H1 (cell line): ENCODE measurements around the gene KRT81. TPM values are rescaled to one million over a fixed set of nuclear protein-coding genes. Genes with fewer than 3 reads are reported as not detected.

ENCODE experiments used
- CTCF ChIA-PET: fragments of 300-600 bp; sonication (Branson Sonifier 250); formaldehyde crosslinking; loops from one replicate; lab custom pipeline; 2021; ENCODE audit not compliant: partially characterized antibody; lab: Charles Lee
- POLR2A ChIA-PET: fragments of 300-600 bp; sonication (Branson Sonifier 250); formaldehyde crosslinking; loops from one replicate; lab custom pipeline; 2021; ENCODE audit warnings: inconsistent platforms; ENCODE audit not compliant: partially characterized antibody; lab: Charles Lee
- DNase-seq, 2 experiments: peaks; one replicate each; pipeline versions ENCODE4 v3.0.0 to v3.0.0-alpha.2; 2010 to 2022; ENCODE audit warnings: low spot score in 2 of 2, low read depth in 1 of 2, mixed read lengths in 1 of 2
- FAIRE-seq: peaks from 2 replicates; lab custom pipeline; 2011; peaks lifted over from hg19 to GRCh38; lab: Jason Lieb, UNC
- H2AFZ ChIP-seq: 2 replicates; pipeline ENCODE4 v1.8.1; 2012; ENCODE audit warnings: low read length, inconsistent platforms
- H2AK5ac ChIP-seq: 2 replicates; pipeline ENCODE4 v1.6.1; 2013; ENCODE audit warnings: low read depth, low read length
- H2BK120ac ChIP-seq: replicated peaks from 2 replicates; pipeline ENCODE3; 2013; ENCODE audit warnings: low read depth, low read length, inconsistent platforms
- H2BK12ac ChIP-seq: 2 replicates; pipeline ENCODE4 v1.6.1; 2013; ENCODE audit warnings: low read depth, low read length
- H2BK15ac ChIP-seq: 2 replicates; pipeline ENCODE4 v1.6.1; 2013; ENCODE audit warnings: low read length
- H2BK20ac ChIP-seq: 2 replicates; pipeline ENCODE4 v1.6.1; 2013; ENCODE audit warnings: low read length
- H2BK5ac ChIP-seq: 2 replicates; pipeline ENCODE4 v1.6.1; 2013; ENCODE audit warnings: low read depth, low read length
- H3K14ac ChIP-seq: 2 replicates; pipeline ENCODE4 v1.6.1; 2013; ENCODE audit warnings: inconsistent platforms; ENCODE audit not compliant: insufficient read length
- H3K18ac ChIP-seq: 2 replicates; pipeline ENCODE4 v1.6.1; 2013; ENCODE audit warnings: low read length; ENCODE audit errors: extremely low read depth
- H3K23ac ChIP-seq: 2 replicates; pipeline ENCODE4 v1.6.1; 2013; ENCODE audit warnings: inconsistent platforms; ENCODE audit not compliant: insufficient read length
- H3K23me2 ChIP-seq: 2 replicates; pipeline ENCODE4 v1.6.1; 2013; ENCODE audit warnings: low read depth, low read length
- H3K27ac ChIP-seq: 2 replicates; pipeline ENCODE4 v1.6.1; 2011; ENCODE audit warnings: low read depth, low read length, inconsistent platforms
- H3K27me3 ChIP-seq, 4 experiments: replicated peaks in 1 of 4; 1 replicate in 1 of 4; 2 replicates in 3 of 4; pipeline versions ENCODE4 v1.6.1 to v1.8.1; 2011 to 2013; ENCODE audit warnings: low read length in 3 of 4, mild to moderate bottlenecking in 3 of 4, inconsistent platforms in 2 of 4, mixed read lengths in 2 of 4, moderate library complexity in 1 of 4; ENCODE audit not compliant: control insufficient read depth in 3 of 4, insufficient read depth in 3 of 4; ENCODE audit errors: extremely low read depth in 1 of 4
- H3K36me3 ChIP-seq, 4 experiments: 2 replicates each; pipeline versions ENCODE4 v1.6.1 to v1.8.1; 2011 to 2013; ENCODE audit warnings: mild to moderate bottlenecking in 4 of 4, low read length in 3 of 4, moderate library complexity in 2 of 4, control low read depth in 1 of 4, inconsistent platforms in 1 of 4; ENCODE audit not compliant: insufficient read depth in 4 of 4, control insufficient read depth in 2 of 4
- H3K4ac ChIP-seq: replicated peaks from 2 replicates; pipeline ENCODE3; 2013; ENCODE audit warnings: low read length, low read depth, mixed read lengths, inconsistent platforms; ENCODE audit not compliant: insufficient read length
- H3K4me1 ChIP-seq, 4 experiments: replicated peaks in 1 of 4; 1 replicate in 1 of 4; 2 replicates in 3 of 4; pipeline versions ENCODE4 v1.6.1 to v1.8.1; 2011 to 2013; ENCODE audit warnings: low read length in 3 of 4, inconsistent platforms in 2 of 4, mixed read lengths in 1 of 4; ENCODE audit not compliant: insufficient read depth in 4 of 4, control insufficient read depth in 3 of 4
- H3K4me2 ChIP-seq, 2 experiments: 2 replicates each; pipeline versions ENCODE4 v1.6.1 to v1.8.1; 2011 to 2013; ENCODE audit warnings: low read depth in 2 of 2, low read length in 2 of 2, control low read depth in 1 of 2, inconsistent platforms in 1 of 2, mild to moderate bottlenecking in 1 of 2; ENCODE audit not compliant: insufficient read depth in 1 of 2
- H3K4me3 ChIP-seq, 4 experiments: fragments of 200-600, 300-600 bp in 1 of 4; sonication (generic), shearing (Covaris generic), sonication (Bioruptor Twin) in 1 of 4; 2 replicates each; pipeline versions ENCODE4 v1.5.1 to v1.8.1; 2011 to 2016; ENCODE audit warnings: low read length in 4 of 4, low read depth in 3 of 4, control low read depth in 2 of 4, inconsistent platforms in 2 of 4, mild to moderate bottlenecking in 2 of 4, mixed read lengths in 1 of 4, moderate library complexity in 1 of 4; ENCODE audit not compliant: insufficient read depth in 2 of 4; ENCODE audit errors: extremely low read depth in 1 of 4
- H3K56ac ChIP-seq: replicated peaks from 2 replicates; pipeline ENCODE3; 2013; ENCODE audit warnings: low read depth, mild to moderate bottlenecking, mixed read lengths, low read length, inconsistent platforms; ENCODE audit not compliant: insufficient read length
- H3K79me1 ChIP-seq: 2 replicates; pipeline ENCODE4 v1.6.1; 2013; ENCODE audit warnings: low read depth, low read length, control low read depth
- H3K79me2 ChIP-seq, 2 experiments: 2 replicates each; pipeline versions ENCODE4 v1.6.1 to v1.8.1; 2012 to 2013; ENCODE audit warnings: low read length in 2 of 2, mild to moderate bottlenecking in 2 of 2, inconsistent platforms in 1 of 2; ENCODE audit not compliant: insufficient read depth in 2 of 2, control insufficient read depth in 1 of 2
- H3K9ac ChIP-seq, 4 experiments: replicated peaks in 1 of 4; 1 replicate in 1 of 4; 2 replicates in 3 of 4; pipeline versions ENCODE4 v1.6.1 to v1.8.1; 2011 to 2013; ENCODE audit warnings: low read depth in 3 of 4, low read length in 3 of 4, control low read depth in 2 of 4, mild to moderate bottlenecking in 2 of 4, moderate library complexity in 2 of 4, inconsistent platforms in 1 of 4; ENCODE audit errors: extremely low read depth in 1 of 4
- H3K9me3 ChIP-seq, 2 experiments: 2 replicates each; pipeline versions ENCODE4 v1.6.1 to v1.8.1; 2012 to 2013; ENCODE audit warnings: mild to moderate bottlenecking in 2 of 2, moderate library complexity in 2 of 2, control low read depth in 1 of 2, inconsistent platforms in 1 of 2, low read depth in 1 of 2, low read length in 1 of 2, mixed read lengths in 1 of 2; ENCODE audit not compliant: insufficient read depth in 2 of 2
- H4K20me1 ChIP-seq, 2 experiments: replicated peaks in 1 of 2; 2 replicates each; pipeline versions ENCODE3 to v1.8.1; 2011 to 2013; ENCODE audit warnings: inconsistent platforms in 2 of 2, low read length in 2 of 2, mild to moderate bottlenecking in 1 of 2; ENCODE audit not compliant: insufficient read depth in 2 of 2, control insufficient read depth in 1 of 2
- H4K5ac ChIP-seq: 2 replicates; pipeline ENCODE4 v1.6.1; 2013; ENCODE audit warnings: low read length, low read depth, mixed read lengths, inconsistent platforms; ENCODE audit not compliant: insufficient read length
- H4K8ac ChIP-seq: 2 replicates; pipeline ENCODE4 v1.8.0; 2013; ENCODE audit warnings: mild to moderate bottlenecking, moderate library complexity, low read length, inconsistent platforms; ENCODE audit not compliant: insufficient read depth; ENCODE audit errors: extremely low read depth
- H4K91ac ChIP-seq: replicated peaks from 2 replicates; pipeline ENCODE3; 2013; ENCODE audit warnings: low read length, mixed read lengths, inconsistent platforms; ENCODE audit not compliant: insufficient read length
- ATF3 ChIP-seq: IDR thresholded peaks from 2 replicates; pipeline ENCODE4 v1.6.1; 2011; ENCODE audit warnings: low read depth, mild to moderate bottlenecking, low read length; ENCODE audit not compliant: insufficient read depth
- CBX5 ChIP-seq: fragments of 300-800, 300-1000 bp; sonication (generic); IDR thresholded peaks from 2 replicates; pipeline ENCODE4 v1.7.1; 2016; ENCODE audit warnings: antibody characterized with exemption, low read length, low read depth
- CHD1 ChIP-seq: IDR thresholded peaks from 2 replicates; pipeline ENCODE4 v1.6.1; 2012; ENCODE audit warnings: low read depth, low read length, improper control_type of control experiment
- EZH2 ChIP-seq: fragments of 200-600 bp; sonication (generic); IDR thresholded peaks from 2 replicates; pipeline ENCODE4 v1.7.1; 2012; ENCODE audit warnings: low read depth, mild to moderate bottlenecking, moderate library complexity, low read length, inconsistent platforms; ENCODE audit not compliant: severe bottlenecking
- FOSL1 ChIP-seq: IDR thresholded peaks from 2 replicates; pipeline ENCODE4 v1.6.1; 2011; ENCODE audit warnings: mild to moderate bottlenecking, low read depth, low read length, moderate library complexity; ENCODE audit not compliant: insufficient read depth
- PHF8 ChIP-seq: fragments of 200-600 bp; sonication (generic); conservative IDR thresholded peaks from 2 replicates; pipeline ENCODE4 v1.7.1; 2012; ENCODE audit warnings: low read depth, mild to moderate bottlenecking, inconsistent platforms, low read length, moderate library complexity
- RAD21 ChIP-seq, 2 experiments: IDR thresholded peaks in 1 of 2; conservative IDR thresholded peaks in 1 of 2; 2 replicates each; pipeline ENCODE4 v1.6.1; 2011; ENCODE audit warnings: low read depth in 2 of 2, low read length in 2 of 2, improper control_type of control experiment in 1 of 2, inconsistent platforms in 1 of 2, mild to moderate bottlenecking in 1 of 2, moderate library complexity in 1 of 2
- RFX5 ChIP-seq: IDR thresholded peaks from 2 replicates; pipeline ENCODE4 v1.6.1; 2011; ENCODE audit warnings: low read depth, low read length, improper control_type of control experiment, borderline replicate concordance
- SAP30 ChIP-seq: fragments of 300-600 bp; sonication (generic); IDR thresholded peaks from 2 replicates; pipeline ENCODE4 v1.7.1; 2012; ENCODE audit warnings: low read length, moderate library complexity, mild to moderate bottlenecking, inconsistent platforms; ENCODE audit not compliant: insufficient read depth, insufficient replicate concordance
- SP2 ChIP-seq: IDR thresholded peaks from 2 replicates; pipeline ENCODE4 v1.6.1; 2012; ENCODE audit warnings: mild to moderate bottlenecking, low read length, inconsistent platforms
- TAF7 ChIP-seq: optimal IDR thresholded peaks from 2 replicates; pipeline ENCODE3; 2011; ENCODE audit warnings: low read depth, mild to moderate bottlenecking, inconsistent platforms, low read length, moderate library complexity, borderline replicate concordance
- WGBS, 2 experiments: shearing (Covaris generic) in 1 of 2; methylation state at CpG; one replicate each; pipeline versions ENCODE4 v1.1.6 to v1.1.7; 2013 to 2015; ENCODE audit warnings: low lambda C conversion rate in 2 of 2, mixed read lengths in 2 of 2, inconsistent platforms in 1 of 2, low coverage in 1 of 2, missing lambda C conversion rate in 1 of 2; ENCODE audit not compliant: insufficient replicate concordance in 2 of 2, insufficient coverage in 1 of 2, insufficient read length in 1 of 2; ENCODE audit errors: extremely low coverage in 1 of 2, missing lambda C conversion rate in 1 of 2; 5-methylcytosine and 5-hydroxymethylcytosine counted together
- polyA plus RNA-seq, 7 experiments: library from polyadenylated mRNA; depleted of rRNA in 3 of 7; stranded (reverse) in 5 of 7; unstranded in 2 of 7; fragments of >200 nt in 5 of 7; fragments of 200-250 nt in 2 of 7; gene quantifications; 1 replicate in 5 of 7; 2 replicates in 1 of 7; 4 replicates in 1 of 7; pipeline versions ENCODE4 v1.2.1 to v1.2.3, GENCODE V29; 2011 to 2013; ENCODE audit warnings: missing spikeins in 2 of 7, mixed read lengths in 2 of 7
- total RNA-seq: library from RNA; stranded (reverse); fragmentation: NEBNext Ultra II Directional; extraction: Animal tissue kit (Norgen Biotek cat#: 25700); gene quantifications from 2 replicates; pipeline ENCODE4 v1.2.1, GENCODE V29; 2021

KRT81 gene
- total and polyA plus RNA-seq, 2 of the 8 experiments (the other 6 are each of a cell fraction or from before 2014, with no cell fraction given) = not detected

GRCh38 chr12:52308806-52309425, 17.6 kb upstream of the KRT81 start:
- H3K36me3 ChIP-seq = no peaks in the 10 kb centered on the region
- H3K27ac ChIP-seq = no peak overlapping the region
- no peak overlapping the region for H4K91ac ChIP-seq
- peak overlapping the region; percentile 14; the same call in 1 of the 2 replicates for H2BK12ac ChIP-seq
- H3K4me1 ChIP-seq = peaks cover 0 to 4% (median 0%) of the 10 kb centered on the region in 4 experiments; a peak in 1 of 7 replicates
- no peak overlapping the region for H2AK5ac ChIP-seq
- peak overlapping the region; percentile 39 to 67 (median 61) for H3K4me3 ChIP-seq
- DNase-seq = no peak
- no peak overlapping the region for H3K14ac ChIP-seq
- no peak overlapping the region for H2BK20ac ChIP-seq
- no peaks in the 10 kb centered on the region for H3K9me3 ChIP-seq
- H3K56ac ChIP-seq = peak overlapping the region; percentile 12
- H3K4me2 ChIP-seq = peak overlapping the region; percentile 68 to 97
- H3K27me3 ChIP-seq = peaks cover 21 to 47% (median 36%) of the 10 kb centered on the region in 4 experiments
- H3K4ac ChIP-seq = no peak overlapping the region
- no peak overlapping the region for H2BK120ac ChIP-seq
- no peak for FAIRE-seq
- no peaks in the 10 kb centered on the region for H4K20me1 ChIP-seq
- no peak overlapping the region for H2BK5ac ChIP-seq
- POLR2A ChIA-PET = interaction anchor here (0.8 to 1.3 kb wide), 3 partner anchors 13 to 87 kb away, joined by 3 read pairs; partner anchors contain the start of gene KRT83
- no peaks in the 10 kb centered on the region for H3K79me2 ChIP-seq
- H4K8ac ChIP-seq = no peak overlapping the region
- no peak overlapping the region for H2BK15ac ChIP-seq
- no peak overlapping the region for H4K5ac ChIP-seq
- peak overlapping the region; percentile 89 for H2AFZ ChIP-seq
- no peak overlapping the region for H3K23ac ChIP-seq
- 54% methylated on average over 14 of the region's 15 CpGs; no CpG with 5 or more reads in 1 of the 2 experiments for WGBS, 2 experiments
- CTCF ChIA-PET = interaction anchor here (0.8 to 13.1 kb wide), 24 partner anchors 15 to 165 kb away, joined by 3 to 353 read pairs (median 8); partner anchors contain the start of genes KRT83 and KRT86
- H3K23me2 ChIP-seq = peaks cover 10% of the 10 kb centered on the region; the same call in 1 of the 2 replicates
- H3K9ac ChIP-seq = no peak overlapping the region
- no peaks in the 10 kb centered on the region for H3K79me1 ChIP-seq
- peak overlapping the region; percentile 48 for H3K18ac ChIP-seq
- TF ChIP-seq TAF7 (no peak), RFX5 (no peak), CHD1 (no peak), FOSL1 (no peak), CBX5 (no peak), SP2 (no peak), RAD21 (IDR thresholded peaks at IDR 0.05 in 1 of 2, conservative IDR thresholded peaks at IDR 0.05 in 1 of 2; ENCODE audit: low read depth in 2 of 2, low read length in 2 of 2) (no peak), PHF8 (no peak), SAP30 (no peak), EZH2 (no peak), ATF3 (no peak)
